Suprapubic skin (tissue), 3 donors: Measurements from ENCODE around the gene TRIL.

Experiments
- POLR2A ChIP-seq, 2 donors: fragments of 450-650 bp; IDR thresholded peaks; one replicate each; pipeline ENCODE4 v1.6.1; 2017; ENCODE audit warnings: antibody characterized with exemption in 2 of 2, mild to moderate bottlenecking in 2 of 2, moderate library complexity in 2 of 2
- TF ChIP-seq, protein P1 (sequence below), 2 donors: fragments of 200-600 bp in 1 of 2; fragments of 450-650 bp in 1 of 2; sonication (generic) in 1 of 2; IDR thresholded peaks; one replicate each; pipeline ENCODE4 v1.5.1; 2016 to 2019; ENCODE audit warnings: antibody characterized with exemption in 2 of 2, mild to moderate bottlenecking in 1 of 2, moderate library complexity in 1 of 2

DNA sequence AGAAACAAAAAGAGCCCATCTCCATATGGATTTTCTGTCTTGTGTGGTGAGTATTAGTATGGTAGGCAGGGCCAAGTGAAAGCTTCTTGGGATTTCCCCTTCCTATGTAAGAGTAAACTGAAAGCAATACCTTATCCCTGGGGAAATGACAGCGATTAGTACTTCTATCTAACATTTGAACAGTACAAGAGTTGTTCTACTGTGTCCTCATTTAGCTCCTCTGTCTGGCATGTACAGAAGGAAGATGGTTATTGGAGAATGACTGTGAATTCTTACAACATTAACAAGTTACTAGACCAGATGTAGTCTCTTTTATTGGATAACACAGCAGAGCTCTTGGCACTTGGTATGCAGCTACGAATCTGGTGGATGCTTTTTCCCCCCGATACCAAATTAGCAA is 17.9 kb upstream of the TRIL start:
- TF ChIP-seq, protein P1, sequence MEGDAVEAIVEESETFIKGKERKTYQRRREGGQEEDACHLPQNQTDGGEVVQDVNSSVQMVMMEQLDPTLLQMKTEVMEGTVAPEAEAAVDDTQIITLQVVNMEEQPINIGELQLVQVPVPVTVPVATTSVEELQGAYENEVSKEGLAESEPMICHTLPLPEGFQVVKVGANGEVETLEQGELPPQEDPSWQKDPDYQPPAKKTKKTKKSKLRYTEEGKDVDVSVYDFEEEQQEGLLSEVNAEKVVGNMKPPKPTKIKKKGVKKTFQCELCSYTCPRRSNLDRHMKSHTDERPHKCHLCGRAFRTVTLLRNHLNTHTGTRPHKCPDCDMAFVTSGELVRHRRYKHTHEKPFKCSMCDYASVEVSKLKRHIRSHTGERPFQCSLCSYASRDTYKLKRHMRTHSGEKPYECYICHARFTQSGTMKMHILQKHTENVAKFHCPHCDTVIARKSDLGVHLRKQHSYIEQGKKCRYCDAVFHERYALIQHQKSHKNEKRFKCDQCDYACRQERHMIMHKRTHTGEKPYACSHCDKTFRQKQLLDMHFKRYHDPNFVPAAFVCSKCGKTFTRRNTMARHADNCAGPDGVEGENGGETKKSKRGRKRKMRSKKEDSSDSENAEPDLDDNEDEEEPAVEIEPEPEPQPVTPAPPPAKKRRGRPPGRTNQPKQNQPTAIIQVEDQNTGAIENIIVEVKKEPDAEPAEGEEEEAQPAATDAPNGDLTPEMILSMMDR (IDR thresholded peaks at IDR 0.05) = no peak
- TF ChIP-seq POLR2A (IDR thresholded peaks at IDR 0.05) = no peak
